ENCODE data around the gene NR3C1.
"Not testable (repeated sequence)": the region's sequence is repeated elsewhere in the genome, so short reads cannot be mapped to it uniquely, and the experiment has no call there.

Gene NR3C1

GRCh38 chr5:143331956-143332355 is 71.5 kb downstream of the NR3C1 start:
- DNase-seq: no peak

- no peak for DNase-seq
These were observed 73.6 kb downstream of the NR3C1 start for GRCh38 chr5:143329843-143330242.

GRCh38 chr5:143328589-143329220 is 74.8 kb downstream of the NR3C1 start:
- no peak for DNase-seq

GRCh38 chr5:143325086-143325485 is 78.4 kb downstream of the NR3C1 start:
- not testable (repeated sequence) for DNase-seq

- not testable (repeated sequence) for DNase-seq
These were observed 80.4 kb downstream of the NR3C1 start for GRCh38 chr5:143322931-143323630.

GRCh38 chr5:143322176-143322575 is 81.3 kb downstream of the NR3C1 start:
- no peak for DNase-seq

- peak in 1 of 3 experiments; percentile 32 for DNase-seq
These were observed 83.9 kb downstream of the NR3C1 start for GRCh38 chr5:143319437-143320227.

GRCh38 chr5:143318833-143319232 is 84.7 kb downstream of the NR3C1 start:
- no peak for DNase-seq

GRCh38 chr5:143318270-143318669 is 85.2 kb downstream of the NR3C1 start:
- no peak for DNase-seq

- DNase-seq: no peak
These were observed 86.4 kb downstream of the NR3C1 start for GRCh38 chr5:143316844-143317631.

GRCh38 chr5:143316337-143316736 is 87.1 kb downstream of the NR3C1 start:
- no peak for DNase-seq

GRCh38 chr5:143315929-143316328 is 87.6 kb downstream of the NR3C1 start:
- DNase-seq: no peak

- no peak for DNase-seq
These were observed 88.3 kb downstream of the NR3C1 start for GRCh38 chr5:143315214-143315613.

- no peak for DNase-seq
These were observed 88.8 kb downstream of the NR3C1 start for GRCh38 chr5:143314659-143315058.

GRCh38 chr5:143314099-143314498 is 89.4 kb downstream of the NR3C1 start:
- no peak for DNase-seq

GRCh38 chr5:143313298-143313852 is 90.1 kb downstream of the NR3C1 start:
- DNase-seq: no peak

GRCh38 chr5:143312822-143313221 is 90.7 kb downstream of the NR3C1 start:
- no peak for DNase-seq

- DNase-seq: no peak
These were observed 91.5 kb downstream of the NR3C1 start for GRCh38 chr5:143311955-143312354.

GRCh38 chr5:143311428-143311827 is 92.1 kb downstream of the NR3C1 start:
- no peak for DNase-seq

- DNase-seq: no peak
These were observed 93.6 kb downstream of the NR3C1 start for GRCh38 chr5:143309661-143310431.

GRCh38 chr5:143308731-143309130 is 94.8 kb downstream of the NR3C1 start:
- DNase-seq: no peak

- DNase-seq: no peak
These were observed 97.4 kb downstream of the NR3C1 start for GRCh38 chr5:143306040-143306439.

All from NCI-H1417 (cell line).